GM18526 (cell line): ENCODE results near the gene RALGDS.

ENCODE experiments used
- POLR2A ChIP-seq: IDR thresholded peaks from 3 replicates; pipeline ENCODE4 v1.6.1; 2011; ENCODE audit not compliant: insufficient read length; ENCODE audit errors: extremely low read depth

Gene RALGDS

GRCh38 chr9:133119846-133120500, 1.1 kb downstream of the RALGDS start:
- TF ChIP-seq POLR2A: no peak

- no peak for TF ChIP-seq POLR2A
Observed at GRCh38 chr9:133119103-133119845, 1.8 kb downstream of the RALGDS start.

GRCh38 chr9:133118568-133118967, 2.5 kb downstream of the RALGDS start:
- no peak for TF ChIP-seq POLR2A

GRCh38 chr9:133118179-133118520, 2.9 kb downstream of the RALGDS start:
- no peak for TF ChIP-seq POLR2A

GRCh38 chr9:133117271-133118178, 3.5 kb downstream of the RALGDS start:
- no peak for TF ChIP-seq POLR2A

- TF ChIP-seq POLR2A: no peak
Observed at GRCh38 chr9:133116346-133117231, 4.5 kb downstream of the RALGDS start.

- peak; percentile 77 for TF ChIP-seq POLR2A
Observed at GRCh38 chr9:133115604-133116345, 5.3 kb downstream of the RALGDS start.

GRCh38 chr9:133114886-133115603, 6.0 kb downstream of the RALGDS start:
- peak; percentile 19 for TF ChIP-seq POLR2A

- TF ChIP-seq POLR2A: no peak
Observed at GRCh38 chr9:133113949-133114885, 6.8 kb downstream of the RALGDS start.

- TF ChIP-seq POLR2A: no peak
Observed at GRCh38 chr9:133113163-133113948, 7.7 kb downstream of the RALGDS start.

GRCh38 chr9:133112663-133113026, 8.4 kb downstream of the RALGDS start:
- TF ChIP-seq POLR2A: no peak

GRCh38 chr9:133111808-133112662, 9.0 kb downstream of the RALGDS start:
- no peak for TF ChIP-seq POLR2A
